ENCODE measurements around the gene NUDC. TPM values are rescaled to one million over a fixed set of nuclear protein-coding genes. Genes with fewer than 3 reads are reported as not detected.

NUDC gene
- total and polyA plus RNA-seq, 2 of the 13 experiments (the other 11 are each of a cell fraction or from before 2014, with no cell fraction given) = 34.7 to 104 TPM

- Histone ChIP-seq H3K9me3 (ENCODE audit: low read length) (no peaks in the 10 kb centered on the region), H2AFZ (ENCODE audit: low read length) (no peak overlapping the region), H3K36me3 (replicated peaks in 1 of 2; ENCODE audit: control insufficient read depth in 1 of 2, insufficient read depth in 2 of 2, low read length in 2 of 2) (peaks cover 3 to 8% of the 10 kb centered on the region in 2 experiments; a peak in 3 of 5 replicates), H3K27ac (ENCODE audit: extremely low read length, insufficient read depth, low read length) (peak overlapping the region; percentile 96), H3K4me1 (ENCODE audit: insufficient read depth, low read length) (peaks cover 66% of the 10 kb centered on the region), H3K27me3 (ENCODE audit: control insufficient read depth in 1 of 2, insufficient read depth in 2 of 2, low read length in 2 of 2) (no peaks in the 10 kb centered on the region; a peak in 1 of 5 replicates), H4K20me1 (ENCODE audit: insufficient read depth, low read length) (peaks cover 16% of the 10 kb centered on the region; the same call in 1 of the 2 replicates), H3K4me3 (replicated peaks in 1 of 3; ENCODE audit: insufficient read depth in 1 of 3, low read depth in 2 of 3, low read length in 3 of 3) (peak overlapping the region; percentile 75 to 97 (median 92)), H3K9ac (ENCODE audit: insufficient read depth, low read depth, low read length) (peak overlapping the region; percentile 98), H3K4me2 (ENCODE audit: low read depth, low read length) (peak overlapping the region; percentile 93), H3K79me2 (ENCODE audit: insufficient read depth, low read length) (peaks cover 30% of the 10 kb centered on the region)
- peak; percentile 90 for FAIRE-seq
- BruUV-seq (replicated peaks) = no TSS peak
- peak; percentile 68 for ATAC-seq
- intact Hi-C loops (cut with micrococcal nuclease; ENCODE audit: unreplicated experiment) (no loop called here), in situ Hi-C loops (cut with HindIII; ENCODE audit: extremely low pct_ligation_motif_present, low pct_unique_long_range_greater_than_20kb) (loop anchor here (5.0 kb wide), 1 partner anchor 82 kb away; the partner anchor contains the start of gene TRNP1)
- CTCF ChIA-PET (ENCODE audit: low intra/inter-chr PET ratio, low total read pairs) = no interaction called here
- POLR2A ChIA-PET = interaction anchor here (1.0 to 11.5 kb wide), 8 partner anchors 11 to 83 kb away, joined by 3 to 371 read pairs (median 8); partner anchors contain the start of genes GPATCH3, GPN2, KDF1 and NUDC
- DNase-seq (ENCODE audit: low spot score) = peak; percentile 98
- 4% methylated on average over 4 of the region's 4 CpGs for WGBS (ENCODE audit: low lambda C conversion rate)
- TF ChIP-seq ZNF20 (CRISPR knock-in tag; IDR thresholded peaks at IDR 0.05) (no peak), HMG20B (CRISPR knock-in tag; conservative IDR thresholded peaks at IDR 0.05) (peak; percentile 78), RFXANK (CRISPR knock-in tag; IDR thresholded peaks at IDR 0.05) (no peak), ZNF740 (CRISPR knock-in tag; IDR thresholded peaks at IDR 0.05) (no peak), CBX2 (IDR thresholded peaks at IDR 0.05; ENCODE audit: low read depth, low read length) (no peak), CBX2 (CRISPR knock-in tag; IDR thresholded peaks at IDR 0.05; ENCODE audit: low read depth) (no peak), ZNF574 (CRISPR knock-in tag; IDR thresholded peaks at IDR 0.05) (peak; percentile 64), ZNF546 (CRISPR knock-in tag; conservative IDR thresholded peaks at IDR 0.05) (no peak), ZNF30 (CRISPR knock-in tag; IDR thresholded peaks at IDR 0.05) (no peak), KLF15 (CRISPR knock-in tag; IDR thresholded peaks at IDR 0.05; ENCODE audit: borderline replicate concordance) (no peak), KLF16 (CRISPR knock-in tag; IDR thresholded peaks at IDR 0.05) (peak in 1 of 2 experiments; percentile 89; a peak in 1 of 4 replicates), MAZ (IDR thresholded peaks at IDR 0.05; ENCODE audit: borderline replicate concordance, low read depth, low read length) (no peak), MAZ (CRISPR knock-in tag; IDR thresholded peaks at IDR 0.05; ENCODE audit: low read depth) (peak; percentile 42; the same call in 1 of the 2 replicates), RBFOX2 (IDR thresholded peaks at IDR 0.05; ENCODE audit: low read depth, low read length) (peak; percentile 26; the same call in 1 of the 2 replicates), JARID2 (CRISPR knock-in tag; IDR thresholded peaks at IDR 0.05; ENCODE audit: insufficient replicate concordance) (no peak), ZBTB20 (CRISPR knock-in tag; IDR thresholded peaks at IDR 0.05; ENCODE audit: borderline replicate concordance, low read depth) (peak; percentile 99), ZNF549 (CRISPR knock-in tag; IDR thresholded peaks at IDR 0.05) (no peak), ZNF607 (CRISPR knock-in tag; IDR thresholded peaks at IDR 0.05; ENCODE audit: borderline replicate concordance) (peak; percentile 78; the same call in 1 of the 2 replicates)
- TF ChIP-seq, protein P1, sequence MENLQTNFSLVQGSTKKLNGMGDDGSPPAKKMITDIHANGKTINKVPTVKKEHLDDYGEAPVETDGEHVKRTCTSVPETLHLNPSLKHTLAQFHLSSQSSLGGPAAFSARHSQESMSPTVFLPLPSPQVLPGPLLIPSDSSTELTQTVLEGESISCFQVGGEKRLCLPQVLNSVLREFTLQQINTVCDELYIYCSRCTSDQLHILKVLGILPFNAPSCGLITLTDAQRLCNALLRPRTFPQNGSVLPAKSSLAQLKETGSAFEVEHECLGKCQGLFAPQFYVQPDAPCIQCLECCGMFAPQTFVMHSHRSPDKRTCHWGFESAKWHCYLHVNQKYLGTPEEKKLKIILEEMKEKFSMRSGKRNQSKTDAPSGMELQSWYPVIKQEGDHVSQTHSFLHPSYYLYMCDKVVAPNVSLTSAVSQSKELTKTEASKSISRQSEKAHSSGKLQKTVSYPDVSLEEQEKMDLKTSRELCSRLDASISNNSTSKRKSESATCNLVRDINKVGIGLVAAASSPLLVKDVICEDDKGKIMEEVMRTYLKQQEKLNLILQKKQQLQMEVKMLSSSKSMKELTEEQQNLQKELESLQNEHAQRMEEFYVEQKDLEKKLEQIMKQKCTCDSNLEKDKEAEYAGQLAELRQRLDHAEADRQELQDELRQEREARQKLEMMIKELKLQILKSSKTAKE (CRISPR knock-in tag; IDR thresholded peaks at IDR 0.05; ENCODE audit: borderline replicate concordance) = peak; percentile 99
These were observed 11.0 kb upstream of the NUDC start for GRCh38 chr1:26910343-26911160.

Data from HepG2 (cell line).